ENCODE measurements around the gene KRTAP10-8.

KRTAP10-8 gene

GRCh38 chr21:44583089-44583799 is 28.6 kb upstream of the KRTAP10-8 start:
- Histone ChIP-seq H3K4me1 (ENCODE audit: insufficient read depth, poor library complexity, severe bottlenecking) (no peaks in the 10 kb centered on the region), H3K36me3 (ENCODE audit: low read depth) (no peaks in the 10 kb centered on the region), H3K27me3 (ENCODE audit: insufficient read depth, poor library complexity, severe bottlenecking) (peaks cover 11% of the 10 kb centered on the region), H3K4me3 (ENCODE audit: severe bottlenecking) (no peak overlapping the region), H3K9me3 (ENCODE audit: severe bottlenecking) (peaks cover 10% of the 10 kb centered on the region), H3K27ac (ENCODE audit: poor library complexity, severe bottlenecking) (no peak overlapping the region)
- ATAC-seq (ENCODE audit: low read depth) (no peak), DNase-seq (ENCODE audit: low spot score) (no peak)
- TF ChIP-seq CTCF (IDR thresholded peaks at IDR 0.05; ENCODE audit: poor library complexity, severe bottlenecking), result no peak

- DNase-seq (ENCODE audit: low spot score), result no peak
- Histone ChIP-seq H3K4me1 (ENCODE audit: insufficient read depth, poor library complexity, severe bottlenecking) (no peaks in the 10 kb centered on the region), H3K9me3 (ENCODE audit: severe bottlenecking) (peaks cover 10% of the 10 kb centered on the region), H3K27me3 (ENCODE audit: insufficient read depth, poor library complexity, severe bottlenecking) (peaks cover 11% of the 10 kb centered on the region), H3K36me3 (ENCODE audit: low read depth) (no peaks in the 10 kb centered on the region), H3K27ac (ENCODE audit: poor library complexity, severe bottlenecking) (no peak overlapping the region), H3K4me3 (ENCODE audit: severe bottlenecking) (no peak overlapping the region)
- no peak for TF ChIP-seq CTCF (IDR thresholded peaks at IDR 0.05; ENCODE audit: poor library complexity, severe bottlenecking)
- ATAC-seq (ENCODE audit: low read depth), result no peak
These were observed 28.1 kb upstream of the KRTAP10-8 start for GRCh38 chr21:44583800-44584147.

- Histone ChIP-seq H3K27ac (ENCODE audit: poor library complexity, severe bottlenecking) (no peak overlapping the region), H3K4me1 (ENCODE audit: insufficient read depth, poor library complexity, severe bottlenecking) (no peaks in the 10 kb centered on the region), H3K9me3 (ENCODE audit: severe bottlenecking) (peaks cover 9% of the 10 kb centered on the region), H3K27me3 (ENCODE audit: insufficient read depth, poor library complexity, severe bottlenecking) (peaks cover 11% of the 10 kb centered on the region), H3K4me3 (ENCODE audit: severe bottlenecking) (no peak overlapping the region), H3K36me3 (ENCODE audit: low read depth) (no peaks in the 10 kb centered on the region)
- DNase-seq (ENCODE audit: low spot score) (no peak), ATAC-seq (ENCODE audit: low read depth) (no peak)
- TF ChIP-seq CTCF (IDR thresholded peaks at IDR 0.05; ENCODE audit: poor library complexity, severe bottlenecking), result no peak
These were observed 26.0 kb upstream of the KRTAP10-8 start for GRCh38 chr21:44585892-44586291.

- no peaks in the 10 kb centered on the region for H3K9me3 ChIP-seq (ENCODE audit: severe bottlenecking)
- no peak overlapping the region for H3K27ac ChIP-seq (ENCODE audit: poor library complexity, severe bottlenecking)
- H3K27me3 ChIP-seq (ENCODE audit: insufficient read depth, poor library complexity, severe bottlenecking), result peaks cover 11% of the 10 kb centered on the region
- ATAC-seq (ENCODE audit: low read depth) (no peak), DNase-seq (ENCODE audit: low spot score) (no peak)
- TF ChIP-seq CTCF (IDR thresholded peaks at IDR 0.05; ENCODE audit: poor library complexity, severe bottlenecking), result no peak
- no peaks in the 10 kb centered on the region for H3K36me3 ChIP-seq (ENCODE audit: low read depth)
- H3K4me1 ChIP-seq (ENCODE audit: insufficient read depth, poor library complexity, severe bottlenecking), result no peaks in the 10 kb centered on the region
- H3K4me3 ChIP-seq (ENCODE audit: severe bottlenecking), result no peak overlapping the region
These were observed 22.8 kb upstream of the KRTAP10-8 start for GRCh38 chr21:44589094-44589493.

GRCh38 chr21:44589586-44590305 is 22.1 kb upstream of the KRTAP10-8 start:
- TF ChIP-seq CTCF (IDR thresholded peaks at IDR 0.05; ENCODE audit: poor library complexity, severe bottlenecking), result no peak

More at GRCh38 chr21:44589586-44590305, 22.1 kb upstream of the KRTAP10-8 start:
- no peak for ATAC-seq (ENCODE audit: low read depth)
- no peak for DNase-seq (ENCODE audit: low spot score)
- H3K4me1 ChIP-seq (ENCODE audit: insufficient read depth, poor library complexity, severe bottlenecking), result no peaks in the 10 kb centered on the region
- H3K36me3 ChIP-seq (ENCODE audit: low read depth), result no peaks in the 10 kb centered on the region
- no peak overlapping the region for H3K4me3 ChIP-seq (ENCODE audit: severe bottlenecking)
- H3K9me3 ChIP-seq (ENCODE audit: severe bottlenecking), result no peaks in the 10 kb centered on the region
- no peak overlapping the region for H3K27ac ChIP-seq (ENCODE audit: poor library complexity, severe bottlenecking)
- peaks cover 11% of the 10 kb centered on the region for H3K27me3 ChIP-seq (ENCODE audit: insufficient read depth, poor library complexity, severe bottlenecking)
